ENCODE data around the gene NCF4. TPM values are rescaled to one million over a fixed set of nuclear protein-coding genes. Genes with fewer than 3 reads are reported as not detected.

The NCF4 gene
- polyA plus RNA-seq (2013, experiment 1 of 2; ENCODE audit: insufficient read length): not detected
- not detected for polyA plus RNA-seq (2013, experiment 2 of 2; ENCODE audit: insufficient read length)

GRCh38 chr22:36860821-36861659 is at the start of gene NCF4:
Gene NCF4, plus strand, starts transcription at chr22:36861006. Its CDS starts 166 bp downstream, at chr22:36861172.
- no peak for DNase-seq

GRCh38 chr22:36811094-36811800 is 49.6 kb upstream of the NCF4 start:
- DNase-seq: no peak

- DNase-seq: no peak
Observed at GRCh38 chr22:36814801-36815200, 46.0 kb upstream of the NCF4 start.

- no peak for DNase-seq
Observed at GRCh38 chr22:36815558-36816338, 45.1 kb upstream of the NCF4 start.

- no peak for DNase-seq
Observed at GRCh38 chr22:36816339-36816635, 44.5 kb upstream of the NCF4 start.

- DNase-seq: peak; percentile 9
Observed at GRCh38 chr22:36816636-36817524, 43.9 kb upstream of the NCF4 start, which contains the start of gene PVALB. Gene PVALB, minus strand, starts transcription at chr22:36817035. Its CDS starts 30 bp downstream, at chr22:36817005.

GRCh38 chr22:36817525-36817848 is 43.3 kb upstream of the NCF4 start:
- no peak for DNase-seq

GRCh38 chr22:36818010-36818642 is 42.7 kb upstream of the NCF4 start:
- DNase-seq: no peak

- DNase-seq: peak; percentile 7
Observed at GRCh38 chr22:36819112-36819511, 41.7 kb upstream of the NCF4 start.

GRCh38 chr22:36822581-36822980 is 38.2 kb upstream of the NCF4 start:
- DNase-seq: no peak

- peak; percentile 57 for DNase-seq
Observed at GRCh38 chr22:36823186-36823839, 37.5 kb upstream of the NCF4 start.

- no peak for DNase-seq
Observed at GRCh38 chr22:36824655-36825054, 36.2 kb upstream of the NCF4 start.

GRCh38 chr22:36826262-36826661 is 34.5 kb upstream of the NCF4 start:
- DNase-seq: no peak

GRCh38 chr22:36828815-36829214 is 32.0 kb upstream of the NCF4 start:
- no peak for DNase-seq

- no peak for DNase-seq
Observed at GRCh38 chr22:36829370-36830002, 31.3 kb upstream of the NCF4 start.

- no peak for DNase-seq
Observed at GRCh38 chr22:36830601-36831000, 30.2 kb upstream of the NCF4 start.

GRCh38 chr22:36831206-36831605 is 29.6 kb upstream of the NCF4 start:
- no peak for DNase-seq

- no peak for DNase-seq
Observed at GRCh38 chr22:36831717-36832116, 29.1 kb upstream of the NCF4 start.

- no peak for DNase-seq
Observed at GRCh38 chr22:36833073-36833472, 27.7 kb upstream of the NCF4 start.

GRCh38 chr22:36835903-36836302 is 24.9 kb upstream of the NCF4 start:
- DNase-seq: no peak
